ENCODE results near the gene FILIP1L.

Gene FILIP1L

GRCh38 chr3:100125161-100125938 is 11.0 kb upstream of the FILIP1L start:
- no peak for DNase-seq (ENCODE audit: low spot score)

GRCh38 chr3:100124201-100124761 is 10.0 kb upstream of the FILIP1L start:
- no peak for DNase-seq (ENCODE audit: low spot score)

GRCh38 chr3:100123112-100123511 is 8.8 kb upstream of the FILIP1L start:
- no peak for DNase-seq (ENCODE audit: low spot score)

GRCh38 chr3:100122321-100122720 is 8.0 kb upstream of the FILIP1L start:
- DNase-seq (ENCODE audit: low spot score): no peak

- DNase-seq (ENCODE audit: low spot score): no peak
Measured at GRCh38 chr3:100120693-100121092, 6.4 kb upstream of the FILIP1L start.

- DNase-seq (ENCODE audit: low spot score): no peak
Measured at GRCh38 chr3:100120012-100120411, 5.7 kb upstream of the FILIP1L start.

- no peak for DNase-seq (ENCODE audit: low spot score)
Measured at GRCh38 chr3:100117093-100117492, 2.8 kb upstream of the FILIP1L start.

- DNase-seq (ENCODE audit: low spot score): no peak
Measured at GRCh38 chr3:100113723-100114412, 433 bp downstream of the FILIP1L start.

GRCh38 chr3:100111728-100112127 is 2.6 kb downstream of the FILIP1L start:
- DNase-seq (ENCODE audit: low spot score): no peak

- no peak for DNase-seq (ENCODE audit: low spot score)
Measured at GRCh38 chr3:100110162-100110561, 4.1 kb downstream of the FILIP1L start.

GRCh38 chr3:100108464-100109079 is 5.7 kb downstream of the FILIP1L start:
- no peak for DNase-seq (ENCODE audit: low spot score)

- DNase-seq (ENCODE audit: low spot score): peak; percentile 4
Measured at GRCh38 chr3:100107221-100107814, 7.0 kb downstream of the FILIP1L start.

- peak; percentile 5 for DNase-seq (ENCODE audit: low spot score)
Measured at GRCh38 chr3:100106531-100107141, 7.7 kb downstream of the FILIP1L start.

- DNase-seq (ENCODE audit: low spot score): no peak
Measured at GRCh38 chr3:100106094-100106493, 8.2 kb downstream of the FILIP1L start.

GRCh38 chr3:100105501-100105900 is 8.8 kb downstream of the FILIP1L start:
- no peak for DNase-seq (ENCODE audit: low spot score)

- no peak for DNase-seq (ENCODE audit: low spot score)
Measured at GRCh38 chr3:100104817-100105413, 9.4 kb downstream of the FILIP1L start.

- no peak for DNase-seq (ENCODE audit: low spot score)
Measured at GRCh38 chr3:100104442-100104798, 9.9 kb downstream of the FILIP1L start.

GRCh38 chr3:100103558-100104441 is 10.5 kb downstream of the FILIP1L start:
- peak; percentile 7 for DNase-seq (ENCODE audit: low spot score)

- DNase-seq (ENCODE audit: low spot score): no peak
Measured at GRCh38 chr3:100102757-100103156, 11.5 kb downstream of the FILIP1L start.

GRCh38 chr3:100100425-100100824 is 13.9 kb downstream of the FILIP1L start:
- no peak for DNase-seq (ENCODE audit: low spot score)

- no peak for DNase-seq (ENCODE audit: low spot score)
Measured at GRCh38 chr3:100099621-100100020, 14.7 kb downstream of the FILIP1L start.

Data from SW480 (cell line).